Adrenal gland (tissue), 5 donors: Measurements from ENCODE around the gene MATR3.

Experiments
- CTCF ChIP-seq, 6 experiments: fragments of 450-650 bp in 4 of 6; fragments of 200-600 bp in 2 of 6; sonication (generic) in 1 of 6; IDR thresholded peaks; 1 replicate in 5 of 6; 2 replicates in 1 of 6; pipeline versions ENCODE4 v1.5.1 to v1.8.0; 2016 to 2021; ENCODE audit warnings: antibody characterized with exemption in 6 of 6, mild to moderate bottlenecking in 2 of 6, moderate library complexity in 1 of 6
- POLR2A ChIP-seq, 2 donors: fragments of 450-650 bp; IDR thresholded peaks; one replicate each; pipeline ENCODE4 v1.6.1; 2017; ENCODE audit warnings: antibody characterized with exemption in 2 of 2, mild to moderate bottlenecking in 2 of 2, moderate library complexity in 1 of 2
- donor health status: DM: no; HTN: no; CAD: no.

- TF ChIP-seq CTCF (IDR thresholded peaks at IDR 0.05) (no peak), POLR2A (IDR thresholded peaks at IDR 0.05) (no peak)
Measured at GRCh38 chr5:139291051-139291450, 2.5 kb upstream of the MATR3 start.
